H9 (cell line): Measurements from ENCODE around the gene HECA. TPM values are rescaled to one million over a fixed set of nuclear protein-coding genes. Genes with fewer than 3 reads are reported as not detected.

Source experiments
- DNase-seq: peaks from one replicate; pipeline ENCODE4 v3.0.0-alpha.2; 2017
- H2AFZ ChIP-seq: one replicate; pipeline ENCODE4 v1.6.1; 2013; ENCODE audit warnings: mild to moderate bottlenecking, low read length, control low read depth, moderate library complexity
- H2AK5ac ChIP-seq: 2 replicates; pipeline ENCODE4 v1.6.1; 2013; ENCODE audit warnings: low read length, control low read depth, mixed read lengths; ENCODE audit not compliant: insufficient read length
- H2BK120ac ChIP-seq: one replicate; pipeline ENCODE4 v1.6.1; 2013; ENCODE audit warnings: low read depth, mild to moderate bottlenecking, low read length, control low read depth, inconsistent platforms; ENCODE audit not compliant: poor library complexity, severe bottlenecking
- H2BK12ac ChIP-seq: 2 replicates; pipeline ENCODE4 v1.6.1; 2013; ENCODE audit warnings: low read length, control low read depth, mixed read lengths, low read depth; ENCODE audit not compliant: insufficient read length
- H2BK15ac ChIP-seq: 2 replicates; pipeline ENCODE4 v1.6.1; 2013; ENCODE audit warnings: low read depth, low read length, control low read depth
- H2BK20ac ChIP-seq: one replicate; pipeline ENCODE4 v1.6.1; 2013; ENCODE audit warnings: low read depth, mild to moderate bottlenecking, low read length, control low read depth, inconsistent platforms; ENCODE audit not compliant: poor library complexity, severe bottlenecking
- H2BK5ac ChIP-seq: 2 replicates; pipeline ENCODE4 v1.6.1; 2013; ENCODE audit warnings: low read length, control low read depth, mixed read lengths; ENCODE audit not compliant: insufficient read length
- H3K14ac ChIP-seq: 2 replicates; pipeline ENCODE4 v1.6.1; 2013; ENCODE audit warnings: low read length, control low read depth; ENCODE audit not compliant: insufficient read depth
- H3K18ac ChIP-seq: 2 replicates; pipeline ENCODE4 v1.6.1; 2013; ENCODE audit warnings: low read depth, mild to moderate bottlenecking, mixed read lengths, low read length, control low read depth; ENCODE audit not compliant: insufficient read length
- H3K23ac ChIP-seq: 2 replicates; pipeline ENCODE4 v1.6.1; 2013; ENCODE audit warnings: low read length, control low read depth, mixed read lengths, low read depth; ENCODE audit not compliant: insufficient read length
- H3K23me2 ChIP-seq: 2 replicates; pipeline ENCODE4 v1.6.1; 2013; ENCODE audit warnings: low read depth, mild to moderate bottlenecking, mixed read lengths, low read length, control low read depth; ENCODE audit not compliant: insufficient read length, poor library complexity, severe bottlenecking
- H3K27ac ChIP-seq: 2 replicates; pipeline ENCODE4 v1.5.1; 2013; ENCODE audit warnings: low read length, control low read depth, mixed read lengths, low read depth; ENCODE audit not compliant: insufficient read length
- H3K27me3 ChIP-seq: 2 replicates; pipeline ENCODE4 v1.6.1; 2013; ENCODE audit warnings: low read length, control low read depth, inconsistent platforms; ENCODE audit not compliant: insufficient read depth
- H3K4ac ChIP-seq: 2 replicates; pipeline ENCODE4 v1.6.1; 2013; ENCODE audit warnings: low read depth, mild to moderate bottlenecking, control low read depth, inconsistent platforms, low read length, moderate library complexity
- H3K4me1 ChIP-seq: 2 replicates; pipeline ENCODE4 v1.6.1; 2013; ENCODE audit warnings: low read length, control low read depth, inconsistent platforms; ENCODE audit not compliant: insufficient read depth
- H3K4me2 ChIP-seq: 2 replicates; pipeline ENCODE4 v1.6.1; 2013; ENCODE audit warnings: low read length, control low read depth, mixed read lengths; ENCODE audit not compliant: insufficient read length, insufficient read depth
- H3K56ac ChIP-seq: 2 replicates; pipeline ENCODE4 v1.6.1; 2013; ENCODE audit warnings: low read depth, mild to moderate bottlenecking, mixed read lengths, low read length, control low read depth; ENCODE audit not compliant: insufficient read length
- H3K79me1 ChIP-seq: 2 replicates; pipeline ENCODE4 v1.6.1; 2013; ENCODE audit warnings: low read depth, mild to moderate bottlenecking, moderate library complexity, low read length, control low read depth, inconsistent platforms; ENCODE audit not compliant: insufficient read depth, poor library complexity, severe bottlenecking
- H3K79me2 ChIP-seq: 2 replicates; pipeline ENCODE4 v1.6.1; 2013; ENCODE audit warnings: low read length, control low read depth, inconsistent platforms; ENCODE audit not compliant: insufficient read depth
- H3K9ac ChIP-seq: 2 replicates; pipeline ENCODE4 v1.6.1; 2013; ENCODE audit warnings: low read length, control low read depth, mixed read lengths; ENCODE audit not compliant: insufficient read length; ENCODE audit errors: extremely low read depth
- H3K9me3 ChIP-seq: one replicate; pipeline ENCODE4 v1.6.1; 2013; ENCODE audit warnings: low read depth, low read length, inconsistent platforms; ENCODE audit not compliant: control insufficient read depth
- H3T11ph ChIP-seq: one replicate; pipeline ENCODE4 v1.6.1; 2013; ENCODE audit warnings: mild to moderate bottlenecking, low read length, control low read depth, inconsistent platforms
- H4K20me1 ChIP-seq: one replicate; pipeline ENCODE4 v1.6.1; 2013; ENCODE audit not compliant: control insufficient read depth, insufficient read length, insufficient read depth
- H4K5ac ChIP-seq: 2 replicates; pipeline ENCODE4 v1.6.1; 2013; ENCODE audit warnings: low read depth, mild to moderate bottlenecking, mixed read lengths, low read length, control low read depth; ENCODE audit not compliant: insufficient read length
- H4K8ac ChIP-seq: replicated peaks from 2 replicates; pipeline ENCODE4 v1.6.1; 2013; ENCODE audit warnings: low read length, control low read depth, mixed read lengths, low read depth; ENCODE audit not compliant: insufficient read length
- H4K91ac ChIP-seq: 2 replicates; pipeline ENCODE4 v1.6.1; 2013; ENCODE audit warnings: low read depth, mild to moderate bottlenecking, moderate library complexity, mixed read lengths, low read length, control low read depth; ENCODE audit not compliant: insufficient read length
- H3K27ac Mint-ChIP-seq, 3 experiments: 2 replicates in 2 of 3; 3 replicates in 1 of 3; pipeline ENCODE4 v1.8.0; 2020 to 2021; ENCODE audit warnings: mixed read lengths in 3 of 3, mild to moderate bottlenecking in 1 of 3, moderate library complexity in 1 of 3
- H3K27me3 Mint-ChIP-seq: 2 replicates; pipeline ENCODE4 v1.8.0; 2021; ENCODE audit warnings: low read depth, mild to moderate bottlenecking, moderate library complexity, mixed read lengths
- H3K36me3 Mint-ChIP-seq, 3 experiments: 2 replicates in 2 of 3; 3 replicates in 1 of 3; pipeline ENCODE4 v1.8.0; 2020 to 2021; ENCODE audit warnings: low read depth in 3 of 3, mixed read lengths in 3 of 3; ENCODE audit not compliant: insufficient read depth in 1 of 3
- H3K4me1 Mint-ChIP-seq, 2 experiments: 2 replicates each; pipeline ENCODE4 v1.8.0; 2020; ENCODE audit warnings: mixed read lengths in 2 of 2
- H3K4me3 Mint-ChIP-seq, 2 experiments: 2 replicates in 1 of 2; 3 replicates in 1 of 2; pipeline ENCODE4 v1.8.0; 2020 to 2021; ENCODE audit warnings: mild to moderate bottlenecking in 2 of 2, mixed read lengths in 2 of 2, moderate library complexity in 1 of 2
- H3K9me3 Mint-ChIP-seq, 2 experiments: 2 replicates in 1 of 2; 3 replicates in 1 of 2; pipeline ENCODE4 v1.8.0; 2020; ENCODE audit warnings: mild to moderate bottlenecking in 2 of 2, mixed read lengths in 2 of 2, moderate library complexity in 1 of 2
- WGBS: extraction: QIAGEN DNeasy Blood & Tissue Kit; methylation state at CpG from one replicate; pipeline ENCODE4 v1.1.7; 2013; ENCODE audit warnings: missing lambda C conversion rate, low lambda C conversion rate, mixed read lengths; ENCODE audit not compliant: insufficient read length; ENCODE audit errors: extremely low coverage; 5-methylcytosine and 5-hydroxymethylcytosine counted together
- total RNA-seq: library from RNA; stranded (reverse); gene quantifications from 2 replicates; pipeline ENCODE4 v1.2.1, GENCODE V29; 2021
- TF ChIP-seq, protein P1 (sequence below): fragments of 200-600 bp; sonication (generic); conservative IDR thresholded peaks from 3 replicates; pipeline ENCODE4 v1.8.0; 2021; ENCODE audit warnings: antibody characterized with exemption, mild to moderate bottlenecking

Gene HECA
- total RNA-seq, 1 experiment from 2014 or later, result 4.8 TPM

DNA sequence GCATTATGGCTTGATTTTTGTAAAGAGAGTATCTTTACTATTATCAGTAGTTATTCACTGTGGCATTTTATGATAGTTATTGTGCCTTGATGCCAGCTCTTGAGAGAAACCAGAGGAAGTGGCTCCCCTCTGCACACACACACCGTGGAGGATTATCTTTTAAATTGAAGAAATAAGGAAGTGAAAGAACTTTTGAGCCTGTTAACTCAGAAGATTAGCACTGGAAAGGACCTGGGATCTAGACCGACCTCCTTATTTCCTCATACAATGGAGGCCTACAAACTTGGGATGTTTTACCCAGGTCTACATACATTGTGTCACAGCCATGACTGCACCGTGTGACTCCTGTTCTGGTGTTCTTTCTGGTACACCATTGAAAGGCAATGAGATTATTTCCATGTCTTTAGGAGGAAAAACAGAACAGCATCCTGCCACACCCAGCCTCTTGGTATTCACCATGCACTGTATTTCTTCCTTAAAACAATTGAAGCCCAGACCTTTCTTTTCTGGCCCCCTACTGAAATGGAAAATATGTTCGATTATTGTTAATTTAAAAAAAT lies 40.6 kb downstream of the HECA start:
- no peak overlapping the region for H2AK5ac ChIP-seq
- no peak overlapping the region for H3K23ac ChIP-seq
- H3K4ac ChIP-seq, result no peak overlapping the region
- H4K5ac ChIP-seq, result no peak overlapping the region
- no peak overlapping the region for H2BK5ac ChIP-seq
- H3K18ac ChIP-seq, result no peak overlapping the region
- no peak overlapping the region for H4K91ac ChIP-seq
- peaks cover 0 to 4% (median 2%) of the 10 kb centered on the region in 3 experiments; a peak in 1 of 7 replicates for H3K36me3 Mint-ChIP-seq
- H4K20me1 ChIP-seq, result no peaks in the 10 kb centered on the region
- H3K27me3 ChIP-seq, result no peaks in the 10 kb centered on the region
- H2BK15ac ChIP-seq, result no peak overlapping the region
- H3K14ac ChIP-seq, result no peak overlapping the region
- H3K9me3 Mint-ChIP-seq, result no peaks in the 10 kb centered on the region
- H3K4me1 ChIP-seq, result peaks cover 3% of the 10 kb centered on the region; the same call in 1 of the 2 replicates
- no peak overlapping the region for H3T11ph ChIP-seq
- H3K27ac ChIP-seq, result no peak overlapping the region
- H3K4me2 ChIP-seq, result no peak overlapping the region
- H3K56ac ChIP-seq, result no peak overlapping the region
- no peak for DNase-seq
- no peaks in the 10 kb centered on the region for H3K79me2 ChIP-seq
- H2AFZ ChIP-seq, result no peak overlapping the region
- no peak overlapping the region for H3K9ac ChIP-seq
- H2BK20ac ChIP-seq, result no peak overlapping the region
- H3K27ac Mint-ChIP-seq, result peak overlapping the region in 2 of 3 experiments; percentile 24 to 42; a peak in 4 of 7 replicates
- H3K9me3 ChIP-seq, result no peaks in the 10 kb centered on the region
- WGBS, result no CpG with 5 or more reads among the region's 4 CpGs
- H3K4me3 Mint-ChIP-seq, result no peak overlapping the region
- H2BK120ac ChIP-seq, result no peak overlapping the region
- H3K79me1 ChIP-seq, result no peaks in the 10 kb centered on the region
- H3K4me1 Mint-ChIP-seq, result peaks cover 13 to 14% of the 10 kb centered on the region in 2 experiments
- no peak overlapping the region for H4K8ac ChIP-seq
- H3K23me2 ChIP-seq, result no peaks in the 10 kb centered on the region
- no peaks in the 10 kb centered on the region for H3K27me3 Mint-ChIP-seq
- H2BK12ac ChIP-seq, result no peak overlapping the region
- TF ChIP-seq, protein P1, sequence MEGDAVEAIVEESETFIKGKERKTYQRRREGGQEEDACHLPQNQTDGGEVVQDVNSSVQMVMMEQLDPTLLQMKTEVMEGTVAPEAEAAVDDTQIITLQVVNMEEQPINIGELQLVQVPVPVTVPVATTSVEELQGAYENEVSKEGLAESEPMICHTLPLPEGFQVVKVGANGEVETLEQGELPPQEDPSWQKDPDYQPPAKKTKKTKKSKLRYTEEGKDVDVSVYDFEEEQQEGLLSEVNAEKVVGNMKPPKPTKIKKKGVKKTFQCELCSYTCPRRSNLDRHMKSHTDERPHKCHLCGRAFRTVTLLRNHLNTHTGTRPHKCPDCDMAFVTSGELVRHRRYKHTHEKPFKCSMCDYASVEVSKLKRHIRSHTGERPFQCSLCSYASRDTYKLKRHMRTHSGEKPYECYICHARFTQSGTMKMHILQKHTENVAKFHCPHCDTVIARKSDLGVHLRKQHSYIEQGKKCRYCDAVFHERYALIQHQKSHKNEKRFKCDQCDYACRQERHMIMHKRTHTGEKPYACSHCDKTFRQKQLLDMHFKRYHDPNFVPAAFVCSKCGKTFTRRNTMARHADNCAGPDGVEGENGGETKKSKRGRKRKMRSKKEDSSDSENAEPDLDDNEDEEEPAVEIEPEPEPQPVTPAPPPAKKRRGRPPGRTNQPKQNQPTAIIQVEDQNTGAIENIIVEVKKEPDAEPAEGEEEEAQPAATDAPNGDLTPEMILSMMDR, result no peak
